PC-9 (cell line): ENCODE results near the gene FLAD1. TPM values are rescaled to one million over a fixed set of nuclear protein-coding genes. Genes with fewer than 3 reads are reported as not detected.
A peak's percentile ranks its signal among the peaks of the same experiment; 100 is the strongest.

Experiments
- BruUV-seq: library from RNA; stranded (reverse); fragments of 400-500 nt; replicated peaks from 2 replicates; lab custom pipeline; 2021; lab: Mats Ljungman, UMichigan
- CTCF ChIA-PET: fragments of 300-600 bp; sonication (Branson Sonifier 250); formaldehyde crosslinking; loops from one replicate; lab custom pipeline; 2022; ENCODE audit warnings: antibody characterized with exemption; lab: Charles Lee
- POLR2A ChIA-PET: fragments of 300-600 bp; sonication (Branson Sonifier 250); formaldehyde crosslinking; loops from one replicate; lab custom pipeline; 2022; ENCODE audit warnings: antibody characterized with exemption; ENCODE audit not compliant: unreplicated experiment; lab: Charles Lee
- DNase-seq, 2 experiments: peaks; one replicate each; pipeline versions ENCODE4 v3.0.0 to v3.0.0-alpha.2; 2015 to 2022; ENCODE audit warnings: mixed read lengths in 1 of 2
- H2AFZ ChIP-seq: fragments of 200-600 bp; sonication (generic); 2 replicates; pipeline ENCODE4 v1.8.1; 2017; ENCODE audit warnings: antibody characterized with exemption
- H3F3A ChIP-seq: fragments of 200-600 bp; sonication (generic); 2 replicates; pipeline ENCODE4 v1.8.1; 2017; ENCODE audit warnings: antibody characterized with exemption, mild to moderate bottlenecking, low read depth; ENCODE audit not compliant: insufficient read depth
- H3K27ac ChIP-seq: fragments of 200-600 bp; sonication (generic); 2 replicates; pipeline ENCODE4 v1.6.1; 2016; ENCODE audit warnings: mixed run types
- H3K27me3 ChIP-seq: fragments of 200-600 bp; sonication (generic); 2 replicates; pipeline ENCODE4 v1.6.1; 2016; ENCODE audit warnings: low read depth, mixed run types; ENCODE audit not compliant: insufficient read depth
- H3K36me3 ChIP-seq: fragments of 200-600 bp; sonication (generic); 2 replicates; pipeline ENCODE4 v1.6.1; 2016; ENCODE audit warnings: low read depth, mixed run types
- H3K4me1 ChIP-seq: fragments of 200-600 bp; sonication (generic); replicated peaks from 2 replicates; pipeline ENCODE4 v1.6.1; 2016; ENCODE audit warnings: mixed run types; ENCODE audit not compliant: insufficient read depth
- H3K4me2 ChIP-seq: fragments of 200-600 bp; sonication (generic); 2 replicates; pipeline ENCODE4 v1.6.1; 2017; ENCODE audit warnings: mixed run types
- H3K4me3 ChIP-seq: fragments of 200-600 bp; sonication (generic); 2 replicates; pipeline ENCODE4 v1.6.1; 2016; ENCODE audit warnings: mixed run types
- H3K79me2 ChIP-seq: fragments of 200-600 bp; sonication (generic); 2 replicates; pipeline ENCODE4 v1.6.1; 2017; ENCODE audit warnings: low read depth, mixed run types
- H3K9me2 ChIP-seq: fragments of 200-600 bp; sonication (generic); 2 replicates; pipeline ENCODE4 v1.8.1; 2017; ENCODE audit warnings: mild to moderate bottlenecking; ENCODE audit not compliant: insufficient read depth
- H3K9me3 ChIP-seq: fragments of 200-600 bp; sonication (generic); 2 replicates; pipeline ENCODE4 v1.8.1; 2016; ENCODE audit warnings: low read depth; ENCODE audit not compliant: insufficient read depth
- H4K20me1 ChIP-seq: fragments of 200-600 bp; sonication (generic); 2 replicates; pipeline ENCODE4 v1.8.1; 2017; ENCODE audit not compliant: insufficient read depth
- CTCF ChIP-seq: fragments of 200-600 bp; sonication (generic); conservative IDR thresholded peaks from 2 replicates; pipeline ENCODE4 v1.6.1; 2017; ENCODE audit warnings: mixed run types, antibody characterized with exemption, mild to moderate bottlenecking, moderate library complexity
- EZH2 ChIP-seq: fragments of 200-600 bp; sonication (generic); IDR thresholded peaks from 2 replicates; pipeline ENCODE4 v1.8.0; 2017; ENCODE audit warnings: antibody characterized with exemption, low read depth
- intact Hi-C: fragments of 100-400 bp; cut with micrococcal nuclease; formaldehyde crosslinking; loops from one replicate; pipeline ENCODE4 v1.10.0; 2022; ENCODE audit not compliant: unreplicated experiment
- total RNA-seq: library from RNA; stranded (reverse); gene quantifications from 2 replicates; pipeline ENCODE4 v1.2.3, GENCODE V29; 2021

The FLAD1 gene
- total RNA-seq, 1 experiment from 2014 or later = 54.2 TPM

GRCh38 chr1:155022136-155022926 lies 39.2 kb downstream of the FLAD1 start:
- Histone ChIP-seq H3K4me1 (peaks cover 62% of the 10 kb centered on the region), H3K9me2 (no peaks in the 10 kb centered on the region), H2AFZ (no peak overlapping the region), H3K9me3 (no peaks in the 10 kb centered on the region), H3K27me3 (no peaks in the 10 kb centered on the region), H3K4me3 (no peak overlapping the region), H3K79me2 (no peaks in the 10 kb centered on the region), H3K4me2 (peak overlapping the region; percentile 38; the same call in 1 of the 2 replicates), H3K27ac (no peak overlapping the region), H3K36me3 (no peaks in the 10 kb centered on the region), H3F3A (peaks cover 20% of the 10 kb centered on the region; the same call in 1 of the 2 replicates), H4K20me1 (no peaks in the 10 kb centered on the region)
- BruUV-seq = no TSS peak
- ChIA-PET POLR2A (interaction anchor here (0.5 to 0.7 kb wide), 5 partner anchors 16 to 34 kb away, joined by 3 to 6 read pairs (median 3); no protein-coding TSS in a partner anchor), CTCF (interaction anchor here (1.0 to 1.6 kb wide), 2 partner anchors 17 to 22 kb away, joined by 3 to 8 read pairs; no protein-coding TSS in a partner anchor)
- TF ChIP-seq EZH2 = no peak
- TF ChIP-seq CTCF = no peak
- intact Hi-C loops = loop anchor here (2.0 kb wide), 1 partner anchor 16 kb away; no protein-coding TSS in a partner anchor
- DNase-seq = peak; percentile 53 to 65

- no peaks in the 10 kb centered on the region for H4K20me1 ChIP-seq
- intact Hi-C loops = loop anchor here (2.0 kb wide), 1 partner anchor 16 kb away; no protein-coding TSS in a partner anchor
- TF ChIP-seq CTCF (no peak), EZH2 (no peak)
- ChIA-PET POLR2A (interaction anchor here (0.6 to 0.7 kb wide), 2 partner anchors 15 to 21 kb away, joined by 3 read pairs; no protein-coding TSS in a partner anchor), CTCF (interaction anchor here (0.9 to 1.6 kb wide), 3 partner anchors 16 to 28 kb away, joined by 3 to 8 read pairs (median 4); no protein-coding TSS in a partner anchor)
- DNase-seq = peak in 1 of 2 experiments; percentile 55
- H3F3A ChIP-seq = peaks cover 20% of the 10 kb centered on the region; the same call in 1 of the 2 replicates
- no peak overlapping the region for H2AFZ ChIP-seq
- H3K4me1 ChIP-seq = peaks cover 62% of the 10 kb centered on the region
- H3K27me3 ChIP-seq = no peaks in the 10 kb centered on the region
- H3K79me2 ChIP-seq = no peaks in the 10 kb centered on the region
- H3K36me3 ChIP-seq = no peaks in the 10 kb centered on the region
- no peaks in the 10 kb centered on the region for H3K9me3 ChIP-seq
- peak overlapping the region; percentile 15; the same call in 1 of the 2 replicates for H3K4me2 ChIP-seq
- H3K9me2 ChIP-seq = no peaks in the 10 kb centered on the region
- H3K27ac ChIP-seq = no peak overlapping the region
- no peak overlapping the region for H3K4me3 ChIP-seq
- no TSS peak for BruUV-seq
Measured at GRCh38 chr1:155022927-155023236, 39.7 kb downstream of the FLAD1 start.

GRCh38 chr1:155023627-155024026 lies 40.5 kb downstream of the FLAD1 start:
- ChIA-PET CTCF (interaction anchor here (0.9 kb wide), 1 partner anchor 27 kb away, joined by 4 read pairs; no protein-coding TSS in a partner anchor), POLR2A (interaction anchor here (0.5 kb wide), 1 partner anchor 120 kb away, joined by 3 read pairs; no protein-coding TSS in a partner anchor)
- no peak for DNase-seq
- no peaks in the 10 kb centered on the region for H3K79me2 ChIP-seq
- peaks cover 54% of the 10 kb centered on the region for H3K4me1 ChIP-seq
- H3K36me3 ChIP-seq = no peaks in the 10 kb centered on the region
- H3K27me3 ChIP-seq = no peaks in the 10 kb centered on the region
- H4K20me1 ChIP-seq = no peaks in the 10 kb centered on the region
- peaks cover 23% of the 10 kb centered on the region; the same call in 1 of the 2 replicates for H3F3A ChIP-seq
- no peak overlapping the region for H3K4me2 ChIP-seq
- no peak overlapping the region for H2AFZ ChIP-seq
- H3K9me2 ChIP-seq = no peaks in the 10 kb centered on the region
- no peaks in the 10 kb centered on the region for H3K9me3 ChIP-seq
- no peak overlapping the region for H3K27ac ChIP-seq
- H3K4me3 ChIP-seq = no peak overlapping the region
- intact Hi-C loops = loop anchor here (2.0 kb wide), 1 partner anchor 15 kb away; no protein-coding TSS in a partner anchor
- no peak for TF ChIP-seq EZH2
- TF ChIP-seq CTCF = no peak
- no TSS peak for BruUV-seq
